SK-N-SH (cell line): ENCODE data around the gene IL22RA1.

Experiments used
- CHD2 ChIP-seq: fragments of 150-350 bp; IDR thresholded peaks from 2 replicates; pipeline ENCODE4 v1.6.1; 2018; ENCODE audit warnings: low read length; ENCODE audit not compliant: partially characterized antibody
- CTCF ChIP-seq: fragments of 200-600 bp; sonication (generic); IDR thresholded peaks from 2 replicates; pipeline ENCODE4 v1.6.1; 2017; ENCODE audit warnings: antibody characterized with exemption, mild to moderate bottlenecking, moderate library complexity
- EP300 ChIP-seq, 2 experiments: IDR thresholded peaks; 2 replicates each; pipeline versions ENCODE4 v1.4.0 to v1.6.1; 2012; ENCODE audit warnings: borderline replicate concordance in 1 of 2, low read depth in 1 of 2, low read length in 1 of 2
- GATA2 ChIP-seq: sonication (generic); formaldehyde crosslinking; IDR thresholded peaks from 2 replicates; pipeline ENCODE4 v1.5.0; 2020; ENCODE audit warnings: mild to moderate bottlenecking, missing genetic modification reagents
- MXI1 ChIP-seq: IDR thresholded peaks from 2 replicates; pipeline ENCODE4 v1.6.1; 2012; ENCODE audit warnings: mild to moderate bottlenecking, low read depth, low read length, improper control_type of control experiment
- NFIC ChIP-seq: IDR thresholded peaks from 2 replicates; pipeline ENCODE4 v1.4.0; 2012; ENCODE audit warnings: borderline replicate concordance
- PBX3 ChIP-seq: IDR thresholded peaks from 2 replicates; pipeline ENCODE4; 2012
- REST ChIP-seq: IDR thresholded peaks from 2 replicates; pipeline ENCODE4 v1.6.1; 2012; ENCODE audit warnings: mild to moderate bottlenecking, low read depth, low read length, moderate library complexity
- SMC3 ChIP-seq: IDR thresholded peaks from 2 replicates; pipeline ENCODE4 v1.6.1; 2012; ENCODE audit warnings: low read depth, low read length, improper control_type of control experiment
- TAF1 ChIP-seq: IDR thresholded peaks from 2 replicates; pipeline ENCODE4 v1.6.1; 2012; ENCODE audit warnings: low read depth, mild to moderate bottlenecking, low read length, moderate library complexity, borderline replicate concordance
- USF2 ChIP-seq: fragments of 150-350 bp; IDR thresholded peaks from 2 replicates; pipeline ENCODE4 v1.6.1; 2017; ENCODE audit warnings: antibody characterized with exemption, low read length, low read depth, borderline replicate concordance

- TF ChIP-seq SMC3 = no peak
- TF ChIP-seq GATA2 (CRISPR knock-in tag) = no peak
- no peak for TF ChIP-seq PBX3
- TF ChIP-seq USF2 = no peak
- no peak for TF ChIP-seq REST
- no peak for TF ChIP-seq NFIC
- TF ChIP-seq CHD2 = no peak
- TF ChIP-seq CTCF = no peak
- no peak for TF ChIP-seq TAF1
- no peak for TF ChIP-seq EP300 (IDR thresholded peaks at IDR 0.05; ENCODE audit: borderline replicate concordance in 1 of 2, low read depth in 1 of 2, low read length in 1 of 2)
- no peak for TF ChIP-seq MXI1
Measured at GRCh38 chr1:24117132-24117531, 25.8 kb downstream of the IL22RA1 start.
